Measurements from ENCODE around the gene ZNF619. TPM values are rescaled to one million over a fixed set of nuclear protein-coding genes. Genes with fewer than 3 reads are reported as not detected.

The ZNF619 gene
- total RNA-seq, 1 donor from 2014 or later, result 6.1 TPM

DNA sequence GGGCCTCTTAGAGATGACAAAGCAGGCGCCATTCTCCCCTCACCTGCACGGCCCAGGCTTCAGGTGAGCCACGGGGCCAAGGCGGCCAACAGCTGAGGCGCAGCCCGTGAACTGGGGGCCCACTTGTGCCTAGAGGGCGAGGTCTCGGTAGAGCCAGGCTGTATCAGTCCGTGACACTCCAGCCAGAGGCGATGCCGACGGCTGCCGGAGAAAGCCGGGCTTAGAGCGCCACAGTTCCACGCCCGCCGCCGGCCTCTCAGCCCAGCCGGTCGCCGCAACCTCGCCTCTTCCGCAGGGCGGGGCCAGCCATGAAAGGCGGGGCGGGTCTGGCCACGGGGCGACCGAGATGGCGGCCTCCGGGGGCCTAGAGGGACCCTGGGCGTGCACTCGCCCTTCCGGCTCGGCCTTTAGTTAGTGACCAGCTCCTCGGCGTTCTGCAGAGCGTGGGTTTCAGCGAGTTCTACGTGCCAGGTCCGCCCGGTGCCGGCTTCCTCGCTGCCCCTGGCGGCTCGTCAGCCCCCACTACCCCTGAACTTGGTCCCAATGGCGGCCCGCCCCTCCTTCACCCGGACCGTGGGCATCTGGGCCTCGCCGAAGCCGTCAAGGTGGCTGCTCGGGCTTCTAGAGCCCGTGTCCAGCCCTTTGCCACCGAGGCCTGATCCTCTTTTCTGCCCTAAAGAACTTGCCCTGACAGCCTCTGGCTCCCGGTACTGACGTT is 47.8 kb downstream of the ZNF619 start, which contains the start of gene ZNF621:
TSS of gene ZNF621 (plus strand) at position 393 of the 718 bp plus-strand sequence. CDS start 881 bp downstream, outside the sequence.
- ATAC-seq, result peak; percentile 99

DNA sequence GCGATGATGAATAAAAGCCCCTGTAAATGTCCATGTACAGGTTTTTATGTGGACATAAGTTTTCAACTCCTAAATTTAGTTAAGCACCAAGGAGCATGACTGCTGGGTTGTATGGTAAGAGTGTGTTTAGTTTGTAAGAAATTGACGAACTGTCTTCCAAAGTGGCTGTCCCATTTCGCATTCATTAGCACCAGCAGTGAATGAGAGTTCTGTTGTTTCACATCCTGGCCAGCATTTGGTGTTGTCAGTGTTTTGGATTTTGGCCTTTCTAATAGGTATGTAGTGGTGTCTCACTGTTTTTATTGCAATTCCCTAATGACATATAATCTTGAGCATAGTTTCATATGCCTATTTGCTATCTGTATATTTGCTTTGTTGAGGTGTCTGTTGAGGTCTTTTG is 51.5 kb downstream of the ZNF619 start:
- DNase-seq (ENCODE audit: low spot score) (no peak), ATAC-seq (no peak)

More for the DNA sequence above, 47.8 kb downstream of the ZNF619 start, which contains the start of gene ZNF621:
- DNase-seq (ENCODE audit: low spot score), result peak; percentile 93

DNA sequence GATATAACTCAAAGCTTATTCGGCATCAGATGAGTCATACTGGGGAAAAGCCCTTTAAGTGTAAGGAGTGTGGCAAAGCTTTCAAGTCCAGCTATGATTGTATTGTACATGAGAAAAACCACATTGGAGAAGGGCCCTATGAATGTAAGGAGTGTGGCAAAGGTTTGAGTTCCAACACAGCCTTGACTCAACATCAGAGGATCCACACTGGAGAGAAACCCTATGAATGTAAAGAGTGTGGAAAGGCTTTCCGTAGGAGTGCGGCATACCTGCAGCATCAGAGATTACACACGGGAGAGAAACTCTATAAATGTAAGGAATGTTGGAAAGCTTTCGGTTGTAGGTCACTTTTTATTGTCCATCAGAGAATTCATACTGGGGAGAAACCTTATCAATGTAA is 55.3 kb downstream of the ZNF619 start:
- ATAC-seq (no peak), DNase-seq (ENCODE audit: low spot score) (no peak)

DNA sequence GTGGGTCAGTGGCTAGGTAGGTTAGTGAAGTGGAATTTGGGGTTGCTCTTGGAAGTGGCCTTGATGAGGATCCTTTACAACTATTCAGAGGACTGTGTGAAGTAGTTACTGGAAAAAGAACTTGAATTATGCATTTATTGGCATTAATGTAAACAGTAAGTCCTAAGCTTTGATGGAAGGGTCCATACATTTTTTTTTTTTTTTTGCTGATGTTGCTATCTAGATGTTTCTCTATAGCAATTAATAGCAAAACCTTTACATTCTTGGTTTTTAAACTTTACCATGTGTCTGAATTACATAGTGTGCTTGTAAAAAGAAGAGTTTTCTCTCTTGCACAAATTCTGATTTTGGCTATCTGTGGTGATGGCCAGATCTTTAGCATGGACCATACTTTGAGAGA is 57.4 kb downstream of the ZNF619 start:
- no peak for ATAC-seq
- DNase-seq (ENCODE audit: low spot score), result no peak

Other genes with a start within 250 kb of the ZNF619 start
- gene EIF1B, start 167.4 kb upstream of the ZNF619 start, total RNA-seq, result 17.9 TPM
- not detected for gene ENTPD3, start 89.9 kb upstream of the ZNF619 start, total RNA-seq
- 638 TPM for gene RPL14, start 19.8 kb upstream of the ZNF619 start, total RNA-seq
- gene ZNF620, start 28.9 kb downstream of the ZNF619 start, total RNA-seq, result 1.0 TPM
- 8.1 TPM for gene ZNF621, start 47.8 kb downstream of the ZNF619 start, total RNA-seq